MCF 10A (cell line): ENCODE measurements around the gene DIAPH3. TPM values are rescaled to one million over a fixed set of nuclear protein-coding genes. Genes with fewer than 3 reads are reported as not detected.

Experiments used
- BruUV-seq: library from RNA; stranded (reverse); fragments of 400-500 nt; replicated peaks from 2 replicates; lab custom pipeline; 2021; lab: Mats Ljungman, UMichigan
- CTCF ChIA-PET: fragments of 300-600 bp; sonication (Branson Sonifier 250); formaldehyde crosslinking; extraction: SDS; loops from one replicate; lab custom pipeline; 2021; ENCODE audit warnings: antibody characterized with exemption, inconsistent platforms; lab: Yijun Ruan, JAX
- POLR2A ChIA-PET: fragments of 300-600, 350-650 bp; sonication (Branson Sonifier 250); formaldehyde crosslinking; extraction: SDS; loops from one replicate; lab custom pipeline; 2020; ENCODE audit warnings: antibody characterized with exemption, inconsistent platforms; lab: Yijun Ruan, JAX
- DNase-seq: peaks from one replicate; pipeline ENCODE4 v3.0.0-alpha.2; 2018; ENCODE audit not compliant: unreplicated experiment
- H3K27ac Mint-ChIP-seq: one replicate; pipeline ENCODE4 v1.8.0; 2022; ENCODE audit warnings: mild to moderate bottlenecking, low read depth, mixed read lengths; ENCODE audit not compliant: unreplicated experiment
- H3K27me3 Mint-ChIP-seq: one replicate; pipeline ENCODE4 v1.8.0; 2022; ENCODE audit warnings: mixed read lengths; ENCODE audit not compliant: insufficient read depth, unreplicated experiment
- H3K36me3 Mint-ChIP-seq: one replicate; pipeline ENCODE4 v1.8.0; 2022; ENCODE audit warnings: mild to moderate bottlenecking, moderate library complexity, mixed read lengths; ENCODE audit not compliant: insufficient read depth, unreplicated experiment
- H3K4me1 Mint-ChIP-seq: one replicate; pipeline ENCODE4 v1.8.0; 2022; ENCODE audit warnings: mixed read lengths; ENCODE audit not compliant: insufficient read depth, unreplicated experiment
- H3K4me3 Mint-ChIP-seq: one replicate; pipeline ENCODE4 v1.8.0; 2022; ENCODE audit warnings: mild to moderate bottlenecking, moderate library complexity, mixed read lengths; ENCODE audit not compliant: unreplicated experiment
- H3K9me3 Mint-ChIP-seq: one replicate; pipeline ENCODE4 v1.8.0; 2022; ENCODE audit warnings: mixed read lengths; ENCODE audit not compliant: unreplicated experiment
- CTCF ChIP-seq: fragments of 200-600 bp; IDR thresholded peaks from one replicate; pipeline ENCODE4 v1.8.0; 2022; ENCODE audit warnings: antibody characterized with exemption, mild to moderate bottlenecking; ENCODE audit not compliant: unreplicated experiment
- intact Hi-C: fragments of 100-400 bp; cut with micrococcal nuclease; formaldehyde crosslinking; loops from 2 replicates; pipeline ENCODE4 v1.14.1; 2022
- total RNA-seq: library from RNA; stranded (reverse); gene quantifications from 2 replicates; pipeline ENCODE4 v1.2.3, GENCODE V29; 2022

Gene DIAPH3
- total RNA-seq, 1 experiment from 2014 or later: 34.7 TPM

GRCh38 chr13:59888408-59888807, 275.3 kb downstream of the DIAPH3 start:
- Mint-ChIP-seq H3K27ac (no peak overlapping the region), H3K9me3 (no peaks in the 10 kb centered on the region), H3K4me1 (no peaks in the 10 kb centered on the region), H3K36me3 (peaks cover 11% of the 10 kb centered on the region), H3K27me3 (no peaks in the 10 kb centered on the region), H3K4me3 (no peak overlapping the region)
- ChIA-PET POLR2A (no interaction called here), CTCF (no interaction called here)
- intact Hi-C loops: no loop called here
- no TSS peak for BruUV-seq
- no peak for DNase-seq
- no peak for TF ChIP-seq CTCF

- peaks cover 11% of the 10 kb centered on the region for H3K36me3 Mint-ChIP-seq
- intact Hi-C loops: no loop called here
- no peaks in the 10 kb centered on the region for H3K9me3 Mint-ChIP-seq
- H3K4me3 Mint-ChIP-seq: no peak overlapping the region
- no peak for DNase-seq
- POLR2A ChIA-PET: interaction anchor here (0.7 to 0.9 kb wide), 2 partner anchors 12 to 115 kb away, joined by 4 to 6 read pairs; no protein-coding TSS in a partner anchor
- BruUV-seq: no TSS peak
- no peak overlapping the region for H3K27ac Mint-ChIP-seq
- H3K27me3 Mint-ChIP-seq: no peaks in the 10 kb centered on the region
- peaks cover 2% of the 10 kb centered on the region for H3K4me1 Mint-ChIP-seq
- CTCF ChIA-PET: interaction anchor here (0.6 to 1.3 kb wide), 4 partner anchors 15 to 433 kb away, joined by 3 to 6 read pairs (median 4); no protein-coding TSS in a partner anchor
- no peak for TF ChIP-seq CTCF
These were observed 278.7 kb downstream of the DIAPH3 start for GRCh38 chr13:59885076-59885475.

- intact Hi-C loops: no loop called here
These were observed 279.8 kb downstream of the DIAPH3 start for GRCh38 chr13:59883885-59884284.

GRCh38 chr13:59880468-59880867, 283.3 kb downstream of the DIAPH3 start:
- DNase-seq: peak; percentile 12
- peak overlapping the region; percentile 22 for H3K27ac Mint-ChIP-seq
- H3K9me3 Mint-ChIP-seq: no peaks in the 10 kb centered on the region
- H3K27me3 Mint-ChIP-seq: no peaks in the 10 kb centered on the region
- peaks cover 16% of the 10 kb centered on the region for H3K4me1 Mint-ChIP-seq
- POLR2A ChIA-PET: interaction anchor here (0.9 kb wide), 1 partner anchor 12 kb away, joined by 3 read pairs; no protein-coding TSS in a partner anchor
- TF ChIP-seq CTCF: no peak
- CTCF ChIA-PET: interaction anchor here (0.6 to 1.7 kb wide), 3 partner anchors 26 to 176 kb away, joined by 3 to 6 read pairs (median 4); no protein-coding TSS in a partner anchor
- H3K4me3 Mint-ChIP-seq: no peak overlapping the region
- intact Hi-C loops: no loop called here
- no peaks in the 10 kb centered on the region for H3K36me3 Mint-ChIP-seq
- BruUV-seq: no TSS peak

More at GRCh38 chr13:59883885-59884284, 279.8 kb downstream of the DIAPH3 start:
- no peaks in the 10 kb centered on the region for H3K27me3 Mint-ChIP-seq
- ChIA-PET POLR2A (no interaction called here), CTCF (interaction anchor here (0.5 to 1.6 kb wide), 3 partner anchors 23 to 204 kb away, joined by 4 to 5 read pairs (median 4); no protein-coding TSS in a partner anchor)
- peaks cover 7% of the 10 kb centered on the region for H3K4me1 Mint-ChIP-seq
- TF ChIP-seq CTCF: no peak
- H3K36me3 Mint-ChIP-seq: peaks cover 7% of the 10 kb centered on the region
- no peak overlapping the region for H3K27ac Mint-ChIP-seq
- H3K9me3 Mint-ChIP-seq: no peaks in the 10 kb centered on the region
- H3K4me3 Mint-ChIP-seq: no peak overlapping the region
- no TSS peak for BruUV-seq
- DNase-seq: no peak
